ENCODE data around the gene ZFYVE19. TPM values are rescaled to one million over a fixed set of nuclear protein-coding genes. Genes with fewer than 3 reads are reported as not detected.
A peak's percentile ranks its signal among the peaks of the same experiment; 100 is the strongest.

The ZFYVE19 gene
- total RNA-seq, 1 donor from 2014 or later, result 26.7 TPM

GRCh38 chr15:40790718-40791117, 16.2 kb upstream of the ZFYVE19 start:
- peaks cover 23% of the 10 kb centered on the region for H3K4me1 ChIP-seq

GRCh38 chr15:40792394-40792793, 14.5 kb upstream of the ZFYVE19 start:
- H3K4me1 ChIP-seq, result peaks cover 27% of the 10 kb centered on the region
- no peaks in the 10 kb centered on the region for H3K27me3 ChIP-seq
- no peak for TF ChIP-seq CTCF (IDR thresholded peaks at IDR 0.05)
- H3K4me3 ChIP-seq, result no peak overlapping the region
- DNase-seq, result no peak
- H3K36me3 ChIP-seq, result peaks cover 13% of the 10 kb centered on the region
- no peaks in the 10 kb centered on the region for H3K9me3 ChIP-seq
- no peak overlapping the region for H3K27ac ChIP-seq
- intact Hi-C loops (cut with DNase I), result no loop called here
- ATAC-seq, result no peak

More at GRCh38 chr15:40790718-40791117, 16.2 kb upstream of the ZFYVE19 start:
- intact Hi-C loops (cut with DNase I), result no loop called here
- DNase-seq (no peak), ATAC-seq (no peak)
- no peak overlapping the region for H3K4me3 ChIP-seq
- H3K27ac ChIP-seq, result no peak overlapping the region
- H3K36me3 ChIP-seq, result peaks cover 13% of the 10 kb centered on the region
- no peaks in the 10 kb centered on the region for H3K27me3 ChIP-seq
- TF ChIP-seq CTCF (IDR thresholded peaks at IDR 0.05), result no peak
- H3K9me3 ChIP-seq, result no peaks in the 10 kb centered on the region

- no peak overlapping the region for H3K27ac ChIP-seq
- DNase-seq, result no peak
- no peaks in the 10 kb centered on the region for H3K9me3 ChIP-seq
- H3K27me3 ChIP-seq, result no peaks in the 10 kb centered on the region
- no peak for TF ChIP-seq CTCF (IDR thresholded peaks at IDR 0.05)
- ATAC-seq, result no peak
- H3K4me1 ChIP-seq, result peaks cover 19% of the 10 kb centered on the region
- no peak overlapping the region for H3K4me3 ChIP-seq
- H3K36me3 ChIP-seq, result peaks cover 13% of the 10 kb centered on the region
- intact Hi-C loops (cut with DNase I), result no loop called here
These were observed 13.5 kb upstream of the ZFYVE19 start for GRCh38 chr15:40793216-40793989.

GRCh38 chr15:40796041-40796440, 10.8 kb upstream of the ZFYVE19 start:
- DNase-seq (no peak), ATAC-seq (no peak)
- TF ChIP-seq CTCF (IDR thresholded peaks at IDR 0.05), result no peak
- intact Hi-C loops (cut with DNase I), result no loop called here
- Histone ChIP-seq H3K36me3 (peaks cover 12% of the 10 kb centered on the region), H3K4me3 (no peak overlapping the region), H3K27ac (no peak overlapping the region), H3K9me3 (no peaks in the 10 kb centered on the region), H3K27me3 (no peaks in the 10 kb centered on the region), H3K4me1 (peaks cover 19% of the 10 kb centered on the region)

GRCh38 chr15:40796512-40796911, 10.4 kb upstream of the ZFYVE19 start:
- Histone ChIP-seq H3K36me3 (peaks cover 7% of the 10 kb centered on the region), H3K27ac (no peak overlapping the region), H3K4me3 (no peak overlapping the region), H3K27me3 (no peaks in the 10 kb centered on the region), H3K4me1 (peaks cover 19% of the 10 kb centered on the region), H3K9me3 (no peaks in the 10 kb centered on the region)
- DNase-seq, result no peak
- intact Hi-C loops (cut with DNase I), result no loop called here
- ATAC-seq, result peak; percentile 53
- TF ChIP-seq CTCF (IDR thresholded peaks at IDR 0.05), result no peak

Measured in upper lobe of right lung (tissue), 1 donor.